ELR (cell line): ENCODE measurements around the gene SOX6.
"Not testable (repeated sequence)": the region's sequence is repeated elsewhere in the genome, so short reads cannot be mapped to it uniquely, and the experiment has no call there.

Experiments used
- DNase-seq: peaks from one replicate; pipeline ENCODE4 v3.0.0-alpha.2; 2015; ENCODE audit warnings: low read depth

Gene SOX6

DNA sequence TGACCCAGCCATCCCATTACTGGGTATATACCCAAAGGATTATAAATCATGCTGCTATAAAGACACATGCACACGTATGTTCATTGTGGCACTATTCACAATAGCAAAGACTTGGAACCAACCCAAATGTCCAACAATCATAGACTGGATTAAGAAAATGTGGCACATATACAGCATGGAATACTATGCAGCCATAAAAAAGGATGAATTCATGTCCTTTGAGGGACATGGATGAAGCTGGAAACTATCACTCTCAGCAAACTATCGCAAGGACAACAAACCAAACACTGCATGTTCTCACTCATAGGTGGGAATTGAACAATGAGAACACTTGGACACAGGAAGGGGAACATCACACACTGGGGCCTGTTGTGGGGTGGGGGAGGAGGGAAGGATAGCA lies 209.4 kb downstream of the SOX6 start:
- not testable (repeated sequence) for DNase-seq

DNA sequence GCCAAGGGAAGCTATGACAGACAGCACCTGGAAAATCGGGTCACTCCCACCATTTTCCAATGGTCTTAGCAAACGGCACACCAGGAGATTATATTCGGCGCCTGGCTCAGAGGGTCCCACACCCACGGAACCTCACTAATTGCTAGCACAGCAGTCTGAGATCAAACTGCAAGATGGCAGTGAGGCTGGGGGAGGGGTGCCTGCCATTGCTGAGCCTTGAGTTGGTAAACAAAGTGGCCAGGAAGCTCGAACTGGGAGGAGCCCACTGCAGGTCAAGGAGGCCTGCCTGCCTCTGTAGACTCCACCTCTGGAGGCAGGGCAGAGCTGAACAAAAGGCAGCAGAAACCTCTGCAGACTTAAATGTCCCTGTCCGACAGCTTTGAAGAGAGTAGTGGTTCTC lies 214.7 kb downstream of the SOX6 start:
- DNase-seq = not testable (repeated sequence)

DNA sequence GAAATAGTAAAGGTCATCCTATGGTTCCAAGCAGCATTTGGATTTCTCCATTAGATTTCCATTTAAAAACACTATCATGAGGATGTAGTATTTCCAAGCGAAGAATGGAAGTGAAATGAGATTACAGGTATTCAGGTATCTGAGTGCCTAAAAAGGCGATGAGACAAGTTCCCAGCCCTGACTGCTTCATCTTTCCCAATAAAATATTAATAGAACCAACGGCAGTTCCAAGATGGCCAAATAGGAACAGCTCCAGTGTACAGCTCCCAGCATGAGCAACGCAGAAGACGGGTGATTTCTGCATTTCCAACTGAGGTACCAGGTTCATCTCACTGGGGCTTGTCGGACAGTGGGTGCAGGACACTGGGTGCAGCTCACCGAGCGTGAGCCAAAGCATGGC lies 215.2 kb downstream of the SOX6 start:
- DNase-seq = not testable (repeated sequence)

DNA sequence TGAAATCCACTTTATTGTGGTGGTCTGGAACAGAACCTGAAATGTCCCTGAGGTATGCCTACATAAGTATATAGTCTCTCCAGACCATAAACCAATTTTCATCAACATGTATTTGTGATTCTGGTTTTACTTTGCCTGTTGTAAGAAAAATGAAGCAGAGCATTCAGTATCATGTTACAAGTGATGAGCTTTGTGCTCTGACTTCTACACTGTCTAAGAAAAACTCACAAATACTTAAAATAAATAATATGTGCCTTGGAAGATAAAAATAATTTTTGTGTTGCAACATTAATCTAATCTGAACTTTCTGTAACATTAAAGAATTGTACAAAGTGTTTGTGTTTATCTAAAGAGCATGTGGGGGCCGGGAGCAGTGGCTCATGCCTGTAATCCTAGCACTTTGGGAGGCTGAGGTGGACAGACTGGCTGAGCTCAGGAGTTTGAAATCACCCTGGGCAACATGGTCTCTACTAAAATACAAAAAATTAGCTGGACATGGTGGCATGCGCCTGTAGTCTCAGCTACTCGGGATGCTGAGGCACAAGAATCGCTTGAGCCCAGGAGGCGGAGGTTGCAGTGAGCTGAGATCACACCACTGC lies 219.5 kb downstream of the SOX6 start:
- no peak for DNase-seq

DNA sequence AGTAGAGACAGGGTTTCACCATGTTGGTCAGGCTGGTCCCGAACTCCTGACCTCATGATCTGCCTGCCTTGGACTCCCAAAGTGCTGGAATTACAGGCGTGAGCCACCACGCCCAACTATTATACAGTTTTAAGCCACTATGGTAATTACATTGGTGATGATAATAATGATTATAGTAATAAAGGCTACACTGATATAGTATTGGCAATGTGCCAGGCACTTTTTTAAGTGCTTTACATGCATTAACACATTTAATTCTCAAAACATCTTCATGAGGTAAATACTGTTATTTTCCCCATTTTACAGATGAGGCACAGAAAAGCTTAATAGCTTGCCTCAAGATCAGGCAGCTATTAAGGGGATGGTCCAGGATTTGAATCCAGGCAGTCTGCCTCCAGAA lies 222.5 kb downstream of the SOX6 start:
- no peak for DNase-seq

DNA sequence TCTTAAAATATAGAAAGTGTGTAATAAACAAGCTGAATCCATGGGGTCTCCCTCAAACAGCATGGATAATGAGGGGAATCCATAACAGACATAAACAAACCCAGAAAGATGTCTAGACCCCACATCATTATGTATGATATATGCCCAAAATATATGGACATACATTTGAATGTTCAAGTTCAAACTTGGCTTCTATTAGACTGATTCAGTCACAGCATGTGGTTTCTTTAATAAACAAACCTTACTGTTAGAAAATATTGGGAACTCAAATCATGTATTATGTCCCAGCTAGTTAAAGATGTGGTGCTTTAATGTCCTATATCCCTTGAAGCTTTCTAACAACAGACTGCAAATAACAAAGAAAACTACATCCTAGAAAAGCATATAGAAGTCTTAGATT lies 228.6 kb downstream of the SOX6 start:
- DNase-seq = no peak

DNA sequence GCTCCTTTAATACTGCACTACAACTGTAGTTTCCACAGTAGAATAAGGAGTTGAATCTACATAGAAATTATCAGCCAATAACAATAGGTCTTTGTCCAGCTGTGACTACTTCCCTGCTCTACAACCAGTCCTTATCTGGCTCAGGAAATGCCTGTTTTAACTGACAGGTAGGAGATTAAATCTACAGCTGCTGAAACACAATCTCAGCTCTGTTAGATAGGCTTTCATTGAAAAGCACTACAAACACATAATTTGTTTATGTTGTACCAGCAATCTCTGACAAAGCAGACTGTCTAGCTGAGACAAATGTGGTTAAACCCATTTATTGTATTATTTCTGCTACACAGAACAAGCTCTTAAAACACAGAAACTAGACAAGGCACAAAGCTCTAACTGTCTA lies 230.0 kb downstream of the SOX6 start:
- DNase-seq = no peak

DNA sequence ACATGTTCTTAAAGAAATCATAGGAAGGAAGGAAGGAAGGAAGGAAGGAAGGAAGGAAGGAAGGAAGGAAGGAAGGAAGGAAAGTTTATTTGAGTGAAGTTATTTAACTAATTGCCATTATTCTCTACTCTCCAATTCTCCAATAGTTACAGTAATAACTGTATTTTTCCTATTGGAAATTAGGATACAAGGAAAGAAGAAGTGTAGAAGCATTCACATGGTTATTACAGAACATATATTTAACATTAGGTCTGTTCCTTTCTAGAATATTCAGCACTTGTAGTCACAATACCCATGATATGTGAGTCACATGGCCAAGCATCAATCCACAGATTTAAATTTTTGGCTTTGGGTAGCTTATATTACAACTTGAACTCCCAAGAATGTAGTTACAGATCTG lies 230.6 kb downstream of the SOX6 start:
- no peak for DNase-seq

DNA sequence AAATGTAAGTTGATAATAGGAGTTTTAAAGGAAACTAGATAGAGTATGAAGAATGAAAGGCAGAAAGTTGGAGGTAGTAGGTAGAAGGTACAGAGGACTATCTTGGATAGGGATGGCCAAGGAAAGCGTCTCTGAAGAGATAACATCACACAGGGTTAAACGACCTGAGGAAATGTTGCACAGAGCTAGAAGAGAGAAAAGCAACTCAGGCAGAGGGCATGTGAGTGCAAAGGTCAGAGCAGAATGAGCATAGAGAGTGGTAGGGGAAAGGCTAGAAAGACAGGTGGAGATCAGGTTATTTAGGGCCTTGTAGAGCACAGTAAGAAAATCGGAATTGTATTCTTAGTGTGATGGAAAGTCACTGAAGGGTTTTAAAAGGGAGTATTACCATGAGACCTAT lies 232.0 kb downstream of the SOX6 start:
- DNase-seq = no peak

DNA sequence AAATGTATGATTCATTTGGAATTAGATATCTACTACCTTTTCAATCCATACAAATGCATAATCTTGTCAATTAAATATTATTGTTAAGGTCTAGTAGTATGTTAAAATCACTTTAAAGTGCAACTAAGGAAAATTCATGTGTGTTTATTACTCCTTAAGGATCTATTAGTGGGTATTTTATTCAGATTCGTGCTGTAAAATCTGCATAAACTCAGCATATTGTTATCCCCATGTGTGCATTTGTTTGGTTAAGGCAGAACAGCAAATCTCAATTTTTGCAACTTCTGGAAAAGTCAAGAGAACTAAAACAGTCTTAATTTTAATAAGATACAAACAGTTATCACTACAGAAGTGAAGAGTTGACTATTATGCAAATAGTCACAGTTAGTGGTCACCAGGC lies 234.5 kb downstream of the SOX6 start:
- DNase-seq = no peak

DNA sequence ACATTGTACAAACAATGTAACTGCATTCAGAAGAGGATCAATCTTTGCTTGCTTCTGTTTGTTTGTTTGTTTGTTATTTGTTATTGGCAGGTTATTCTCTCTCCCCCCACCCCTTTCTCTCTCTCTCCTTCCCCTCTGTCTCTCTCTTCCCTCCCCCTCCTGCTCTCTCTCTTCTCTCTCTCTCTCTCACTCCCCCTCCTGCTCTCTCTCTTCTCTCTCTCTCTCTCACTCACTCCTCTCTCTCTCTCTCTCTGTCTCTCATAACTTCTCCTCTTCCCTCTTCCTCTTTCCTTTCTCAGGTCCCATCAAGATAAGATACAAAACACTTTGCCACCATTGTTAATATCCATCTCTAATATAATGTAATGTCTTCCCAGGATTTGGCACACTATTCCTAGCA lies 236.3 kb downstream of the SOX6 start:
- DNase-seq = no peak

DNA sequence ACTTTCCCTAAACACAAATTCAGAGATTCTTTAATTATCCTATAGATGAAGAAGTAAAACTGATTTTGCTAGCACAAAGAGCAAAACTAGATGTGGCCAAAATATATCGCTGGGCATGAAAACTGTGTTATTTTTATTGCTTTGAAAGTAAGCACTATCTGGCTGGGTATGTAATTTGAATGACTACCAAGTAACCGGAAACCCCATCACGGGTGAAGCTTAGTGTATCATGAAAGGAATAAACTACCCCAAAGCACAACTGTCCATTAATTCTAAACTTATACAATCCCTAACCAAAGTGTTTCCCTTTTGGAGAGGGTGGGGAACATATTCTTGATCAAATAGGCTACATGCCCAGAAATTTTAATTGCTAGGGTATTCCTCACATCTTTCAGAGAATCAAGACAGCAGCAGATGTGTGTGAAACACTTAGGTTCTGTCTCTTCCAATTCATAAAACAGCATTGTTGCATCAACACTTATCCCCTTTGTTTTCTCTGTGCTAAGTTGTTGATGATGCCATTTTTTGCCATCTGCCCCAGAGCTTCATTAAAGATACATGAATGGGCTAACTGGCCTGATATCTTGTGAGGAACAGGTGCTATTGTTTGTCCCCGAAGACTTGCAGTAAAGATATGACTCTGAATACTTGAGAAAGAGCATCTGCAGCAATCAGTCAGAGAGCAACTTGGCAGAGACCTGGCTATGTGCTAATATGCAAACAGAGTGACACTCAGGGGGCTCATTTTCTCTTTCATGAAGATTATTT lies 238.2 kb downstream of the SOX6 start:
- no peak for DNase-seq

DNA sequence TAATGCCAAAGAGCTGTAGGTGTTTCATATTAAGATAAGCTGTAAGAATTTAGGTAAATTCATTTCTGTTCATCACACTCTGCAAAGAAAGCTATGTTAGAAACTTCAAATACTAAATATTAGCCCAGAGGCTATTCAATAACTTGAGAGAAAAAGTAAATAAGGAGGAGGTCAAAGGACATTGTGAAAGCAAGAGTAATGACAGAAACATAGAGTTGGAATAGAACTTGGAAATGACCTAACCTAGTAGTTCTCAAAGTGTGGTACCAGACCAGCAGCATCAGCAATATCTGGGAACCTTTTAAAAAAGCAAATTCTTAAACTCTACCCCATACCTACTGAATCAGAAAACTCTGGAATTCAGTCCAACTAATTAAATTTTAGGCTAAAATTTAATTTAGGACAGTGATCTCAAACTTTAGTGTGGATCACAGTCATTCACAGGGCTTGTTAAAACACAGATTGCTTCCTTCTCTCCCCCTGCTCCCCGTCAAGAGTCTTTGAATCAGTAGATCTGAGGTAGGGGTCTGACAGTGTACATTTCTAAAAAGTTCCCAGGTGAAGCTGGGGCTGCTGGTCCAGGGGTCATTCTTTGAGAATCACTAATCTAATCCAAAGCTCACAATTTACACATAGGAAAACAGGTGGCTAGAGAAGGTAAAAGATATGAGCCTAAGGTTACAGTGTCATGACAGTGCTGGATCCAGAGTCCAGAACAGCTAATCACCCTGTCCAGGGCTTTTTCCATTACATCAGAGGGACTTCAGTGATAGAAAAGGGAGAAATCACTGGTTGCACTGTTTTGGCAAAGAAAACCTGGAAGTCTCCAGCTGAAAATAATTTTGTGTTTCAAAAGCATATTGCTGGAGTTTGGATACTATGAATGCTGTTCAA lies 241.1 kb downstream of the SOX6 start:
- no peak for DNase-seq

DNA sequence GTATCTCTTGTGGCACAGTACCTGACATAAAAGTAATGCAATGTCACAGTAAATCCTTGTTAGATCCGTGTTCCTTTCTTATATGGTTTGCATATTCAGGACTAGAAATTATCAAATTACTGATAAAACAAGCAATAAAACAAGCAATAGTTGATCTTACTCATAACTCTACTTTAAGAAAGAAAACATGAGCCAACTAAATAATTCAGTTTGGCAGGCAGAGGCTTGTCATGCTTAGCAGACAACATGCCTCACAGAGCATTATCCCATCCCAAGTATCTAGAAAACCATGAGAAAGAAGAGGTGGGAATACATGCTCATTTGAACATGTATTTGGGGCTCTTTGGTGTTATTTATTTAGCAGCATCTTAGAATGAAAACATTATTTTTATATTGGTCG lies 241.9 kb downstream of the SOX6 start:
- no peak for DNase-seq

DNA sequence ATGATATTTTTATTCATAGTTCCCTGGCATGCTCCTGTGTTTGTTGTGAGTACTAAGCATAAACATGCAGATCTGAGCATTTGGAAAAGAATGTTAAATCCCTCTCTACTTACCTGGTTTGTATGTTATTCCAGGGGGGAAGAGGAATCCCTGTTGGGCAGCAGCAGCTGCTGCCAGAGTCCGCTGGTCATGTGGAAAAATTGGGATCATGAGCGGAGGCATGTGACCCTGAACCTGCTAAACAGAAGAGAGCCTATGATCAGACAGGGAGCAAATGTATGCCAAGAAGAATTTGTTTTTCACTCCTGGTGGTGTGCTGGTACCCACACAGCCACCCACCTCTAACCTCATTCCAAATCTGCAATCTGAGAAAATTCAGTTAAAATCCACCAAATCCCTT lies 244.7 kb downstream of the SOX6 start:
- DNase-seq = no peak

DNA sequence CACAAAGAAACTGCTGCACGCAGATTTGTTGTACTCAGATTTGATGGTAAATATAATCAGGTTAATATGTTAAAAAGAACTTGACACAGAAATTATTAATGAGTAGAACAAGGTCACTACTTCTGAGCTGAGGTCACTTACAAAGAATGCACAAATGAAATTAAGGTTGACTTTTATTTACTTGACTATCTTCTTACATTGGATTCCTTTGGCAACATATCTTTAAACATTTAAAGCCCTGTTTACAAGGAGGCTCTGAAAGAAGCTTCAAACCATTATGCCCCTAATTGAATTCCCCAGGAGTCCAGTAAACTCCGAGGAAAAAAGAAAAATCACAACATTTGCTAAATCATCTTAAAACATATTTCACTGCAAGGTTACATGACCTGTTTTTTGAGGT lies 245.5 kb downstream of the SOX6 start:
- DNase-seq = no peak

DNA sequence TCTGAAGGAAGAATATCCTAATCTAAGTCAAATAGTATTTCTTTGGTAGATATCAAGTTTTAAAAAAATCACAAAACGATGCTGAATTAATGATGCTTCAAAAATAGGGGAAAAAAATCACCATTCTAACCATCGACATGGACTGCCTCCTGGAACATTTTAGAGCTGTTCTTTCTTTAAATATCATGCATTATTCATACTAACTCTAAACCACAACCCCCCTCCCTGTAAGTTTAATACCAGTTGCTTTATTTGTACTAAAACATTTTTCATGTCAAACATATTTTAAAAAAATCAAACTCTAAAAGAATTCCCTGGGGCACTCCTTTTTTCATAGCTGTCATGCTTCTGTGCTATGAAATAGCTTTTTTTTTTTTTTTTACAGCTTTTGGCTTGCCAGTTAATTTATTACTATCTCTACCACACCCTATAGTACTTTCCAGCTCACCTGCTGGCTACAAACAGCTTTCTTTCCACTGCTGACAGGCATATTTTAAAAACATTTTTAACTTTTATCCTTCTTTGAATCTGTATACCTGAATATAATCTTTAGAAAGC lies 256.9 kb downstream of the SOX6 start:
- DNase-seq = no peak

DNA sequence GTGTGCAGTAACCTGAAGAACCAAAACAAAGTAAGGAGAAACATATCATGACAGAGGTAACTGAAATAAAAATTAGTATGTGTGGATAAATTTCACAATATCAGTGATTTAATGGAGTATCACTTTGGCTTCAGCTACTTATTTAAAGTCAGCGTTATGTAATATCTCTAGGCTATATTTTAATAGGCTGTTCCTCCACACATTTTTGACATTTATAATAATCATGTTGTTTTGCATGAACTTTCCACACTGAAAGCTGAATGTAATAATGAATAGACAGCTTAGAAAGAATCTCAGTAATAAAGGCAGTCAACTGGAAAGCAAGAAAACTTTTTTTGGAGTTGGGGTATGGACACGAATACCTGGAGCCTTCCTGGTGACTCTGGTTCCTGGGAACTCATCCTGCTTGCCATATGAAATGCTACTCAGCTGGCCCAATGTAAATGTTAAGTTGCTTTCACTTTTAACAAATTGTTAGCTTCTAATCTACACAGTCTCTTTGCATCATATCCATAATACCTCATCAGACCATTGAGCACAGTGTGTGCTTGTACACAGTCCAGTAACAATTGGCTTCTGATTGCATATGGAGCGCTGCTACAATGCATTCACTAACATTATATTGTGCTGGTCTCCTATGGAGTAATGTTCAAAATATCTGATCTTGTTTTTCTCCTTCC lies 257.7 kb downstream of the SOX6 start:
- DNase-seq = no peak

DNA sequence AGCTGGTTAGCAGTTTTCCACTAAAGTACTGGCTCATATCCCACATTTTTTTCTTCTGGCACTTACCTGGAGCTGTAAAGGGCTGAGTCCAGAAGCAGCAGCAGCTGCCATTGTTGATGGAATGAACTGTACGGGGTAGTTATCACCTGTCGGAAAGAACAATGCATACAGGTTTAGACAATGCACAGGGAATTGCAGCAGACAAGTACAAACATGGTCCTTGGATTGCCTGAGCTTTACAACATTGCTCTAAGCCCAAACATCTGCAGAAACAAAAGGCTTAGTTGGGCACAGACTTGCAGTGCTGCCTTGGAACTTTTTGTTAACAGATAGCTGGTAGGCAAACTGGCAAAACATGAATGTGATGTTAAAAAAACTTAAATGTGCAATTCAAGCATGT lies 258.8 kb downstream of the SOX6 start:
- DNase-seq = no peak

DNA sequence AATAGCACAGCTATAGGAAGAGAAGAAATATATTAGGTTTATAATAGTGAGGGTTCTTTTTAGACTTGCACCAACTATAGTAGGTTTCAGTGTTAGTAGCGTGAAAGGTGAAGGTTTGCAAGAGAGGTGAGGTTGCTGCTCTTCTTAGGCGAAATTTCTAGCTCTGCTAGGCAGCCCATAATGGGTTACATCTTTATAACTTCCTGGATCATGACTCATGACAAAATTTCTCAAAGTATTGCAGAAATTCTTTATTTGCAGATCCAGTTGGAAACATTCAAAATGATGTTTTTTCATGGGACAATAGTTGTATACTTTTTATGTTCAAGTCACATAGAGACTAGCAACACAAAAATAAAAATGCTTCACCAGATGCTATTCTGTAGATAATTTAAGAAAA lies 260.0 kb downstream of the SOX6 start:
- DNase-seq = peak; percentile 4

DNA sequence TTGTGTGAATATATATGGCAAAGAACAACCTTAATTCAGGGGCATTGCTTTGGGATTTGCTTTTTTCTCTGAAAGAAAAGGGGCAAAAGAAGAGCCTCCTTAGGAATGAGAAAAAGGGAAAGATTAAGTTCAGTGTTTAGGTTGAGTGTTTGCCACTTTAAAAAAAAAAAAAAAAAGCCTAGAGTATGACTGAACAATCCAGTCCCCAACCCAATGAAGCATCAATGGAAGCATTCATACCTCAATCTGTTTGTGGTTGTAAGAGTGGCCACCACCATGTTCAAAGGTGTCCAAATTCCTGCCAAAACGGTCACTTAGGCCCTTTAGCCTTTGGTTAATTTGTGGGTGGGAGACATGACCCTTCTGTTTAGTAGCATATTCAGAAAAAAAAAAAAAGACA lies 260.6 kb downstream of the SOX6 start:
- no peak for DNase-seq
